Right lobe of liver (tissue), 4 donors: Measurements from ENCODE around the gene P2RX2.

Source experiments
- CTCF ChIP-seq, 4 donors: fragments of 200-600 bp in 3 of 4; fragments of 450-650 bp in 1 of 4; IDR thresholded peaks; one replicate each; pipeline versions ENCODE4 v1.5.1 to v1.8.0; 2016 to 2022; ENCODE audit warnings: antibody characterized with exemption in 4 of 4, mild to moderate bottlenecking in 2 of 4
- POLR2A ChIP-seq: fragments of 450-650 bp; IDR thresholded peaks from one replicate; pipeline ENCODE4 v1.6.1; 2017; ENCODE audit warnings: antibody characterized with exemption, mild to moderate bottlenecking
- donor health status: DM: no; HTN: no; CAD: no.
- donor health status: DM: no; HTN: no; CAD: no.
- donor health status: DM: no; HTN: yes; CAD: no.

GRCh38 chr12:132660052-132660451, 41.5 kb downstream of the P2RX2 start:
- no peak for TF ChIP-seq CTCF (IDR thresholded peaks at IDR 0.05)
- TF ChIP-seq POLR2A, result no peak
